IMR-90 (cell line): Measurements from ENCODE around the gene HS3ST5.

ENCODE experiments used
- BHLHE40 ChIP-seq: fragments of 150-350 bp; IDR thresholded peaks from 2 replicates; pipeline ENCODE4 v1.6.1; 2016; ENCODE audit warnings: mild to moderate bottlenecking, low read depth, low read length
- CTCF ChIP-seq: conservative IDR thresholded peaks from 2 replicates; pipeline ENCODE4 v1.5.1; 2012; ENCODE audit warnings: mild to moderate bottlenecking, low read depth, low read length, improper control_type of control experiment
- MXI1 ChIP-seq: IDR thresholded peaks from 2 replicates; pipeline ENCODE4 v1.6.1; 2012; ENCODE audit warnings: low read depth, mild to moderate bottlenecking, low read length, moderate library complexity, borderline replicate concordance
- POLR2A ChIP-seq: IDR thresholded peaks from 2 replicates; pipeline ENCODE4 v1.6.1; 2012; ENCODE audit warnings: mild to moderate bottlenecking, low read depth, low read length
- RAD21 ChIP-seq: IDR thresholded peaks from 2 replicates; pipeline ENCODE4 v1.6.1; 2012; ENCODE audit warnings: low read length, improper control_type of control experiment
- RCOR1 ChIP-seq: IDR thresholded peaks from 2 replicates; pipeline ENCODE4 v1.6.1; 2012; ENCODE audit warnings: mild to moderate bottlenecking, low read length, improper control_type of control experiment; ENCODE audit not compliant: insufficient replicate concordance
- RFX5 ChIP-seq: IDR thresholded peaks from 2 replicates; pipeline ENCODE4 v1.8.0; 2012; ENCODE audit warnings: low read depth, mild to moderate bottlenecking, low read length, moderate library complexity
- TF ChIP-seq, protein P1 (sequence below): fragments of 150-350 bp; IDR thresholded peaks from 2 replicates; pipeline ENCODE4 v1.6.1; 2017; ENCODE audit warnings: mild to moderate bottlenecking, antibody characterized with exemption, low read length, low read depth
- TF ChIP-seq, protein P2 (sequence below): fragments of 150-350 bp; IDR thresholded peaks from 2 replicates; pipeline ENCODE4 v1.6.1; 2016; ENCODE audit warnings: low read depth, mild to moderate bottlenecking, low read length, moderate library complexity, borderline replicate concordance

DNA sequence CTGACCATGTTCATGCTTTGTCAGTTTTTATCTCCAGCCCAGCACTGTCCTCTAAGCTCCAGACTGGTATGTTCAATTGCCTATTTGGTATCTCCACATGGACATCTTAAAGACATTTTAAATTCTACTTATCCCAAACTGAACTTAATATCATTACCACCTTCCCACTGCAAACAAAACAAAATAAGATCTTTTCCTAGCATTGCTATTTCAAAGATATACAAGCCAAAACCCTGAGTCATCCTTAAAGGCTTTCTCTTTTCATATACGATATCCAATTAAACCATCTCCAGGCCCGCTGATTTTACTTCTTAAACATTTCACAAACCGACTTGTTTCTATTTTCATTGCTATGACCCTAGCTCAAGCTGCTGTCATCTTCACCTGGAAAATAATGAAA, 35.1 kb upstream of the HS3ST5 start:
- TF ChIP-seq CTCF (no peak), MXI1 (no peak), POLR2A (no peak), BHLHE40 (no peak), RCOR1 (no peak), RAD21 (no peak), RFX5 (no peak)
- TF ChIP-seq, protein P1, sequence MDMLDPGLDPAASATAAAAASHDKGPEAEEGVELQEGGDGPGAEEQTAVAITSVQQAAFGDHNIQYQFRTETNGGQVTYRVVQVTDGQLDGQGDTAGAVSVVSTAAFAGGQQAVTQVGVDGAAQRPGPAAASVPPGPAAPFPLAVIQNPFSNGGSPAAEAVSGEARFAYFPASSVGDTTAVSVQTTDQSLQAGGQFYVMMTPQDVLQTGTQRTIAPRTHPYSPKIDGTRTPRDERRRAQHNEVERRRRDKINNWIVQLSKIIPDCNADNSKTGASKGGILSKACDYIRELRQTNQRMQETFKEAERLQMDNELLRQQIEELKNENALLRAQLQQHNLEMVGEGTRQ: no peak
- TF ChIP-seq, protein P2, sequence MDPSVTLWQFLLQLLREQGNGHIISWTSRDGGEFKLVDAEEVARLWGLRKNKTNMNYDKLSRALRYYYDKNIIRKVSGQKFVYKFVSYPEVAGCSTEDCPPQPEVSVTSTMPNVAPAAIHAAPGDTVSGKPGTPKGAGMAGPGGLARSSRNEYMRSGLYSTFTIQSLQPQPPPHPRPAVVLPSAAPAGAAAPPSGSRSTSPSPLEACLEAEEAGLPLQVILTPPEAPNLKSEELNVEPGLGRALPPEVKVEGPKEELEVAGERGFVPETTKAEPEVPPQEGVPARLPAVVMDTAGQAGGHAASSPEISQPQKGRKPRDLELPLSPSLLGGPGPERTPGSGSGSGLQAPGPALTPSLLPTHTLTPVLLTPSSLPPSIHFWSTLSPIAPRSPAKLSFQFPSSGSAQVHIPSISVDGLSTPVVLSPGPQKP: no peak
